ENCODE measurements around the gene XPNPEP1.

GRCh38 chr10:109845308-109845707, 78.0 kb downstream of the XPNPEP1 start:
- TF ChIP-seq, protein P1, sequence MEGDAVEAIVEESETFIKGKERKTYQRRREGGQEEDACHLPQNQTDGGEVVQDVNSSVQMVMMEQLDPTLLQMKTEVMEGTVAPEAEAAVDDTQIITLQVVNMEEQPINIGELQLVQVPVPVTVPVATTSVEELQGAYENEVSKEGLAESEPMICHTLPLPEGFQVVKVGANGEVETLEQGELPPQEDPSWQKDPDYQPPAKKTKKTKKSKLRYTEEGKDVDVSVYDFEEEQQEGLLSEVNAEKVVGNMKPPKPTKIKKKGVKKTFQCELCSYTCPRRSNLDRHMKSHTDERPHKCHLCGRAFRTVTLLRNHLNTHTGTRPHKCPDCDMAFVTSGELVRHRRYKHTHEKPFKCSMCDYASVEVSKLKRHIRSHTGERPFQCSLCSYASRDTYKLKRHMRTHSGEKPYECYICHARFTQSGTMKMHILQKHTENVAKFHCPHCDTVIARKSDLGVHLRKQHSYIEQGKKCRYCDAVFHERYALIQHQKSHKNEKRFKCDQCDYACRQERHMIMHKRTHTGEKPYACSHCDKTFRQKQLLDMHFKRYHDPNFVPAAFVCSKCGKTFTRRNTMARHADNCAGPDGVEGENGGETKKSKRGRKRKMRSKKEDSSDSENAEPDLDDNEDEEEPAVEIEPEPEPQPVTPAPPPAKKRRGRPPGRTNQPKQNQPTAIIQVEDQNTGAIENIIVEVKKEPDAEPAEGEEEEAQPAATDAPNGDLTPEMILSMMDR (IDR thresholded peaks at IDR 0.05; ENCODE audit: poor library complexity, severe bottlenecking) = no peak
- TF ChIP-seq EP300 (conservative IDR thresholded peaks at IDR 0.05; ENCODE audit: poor library complexity, severe bottlenecking) (no peak), POLR2AphosphoS5 (IDR thresholded peaks at IDR 0.05) (no peak)

Data from neural cell (in vitro differentiated cells).